ENCODE measurements around the gene SMARCD1.
A peak's percentile ranks its signal among the peaks of the same experiment; 100 is the strongest.

DNA sequence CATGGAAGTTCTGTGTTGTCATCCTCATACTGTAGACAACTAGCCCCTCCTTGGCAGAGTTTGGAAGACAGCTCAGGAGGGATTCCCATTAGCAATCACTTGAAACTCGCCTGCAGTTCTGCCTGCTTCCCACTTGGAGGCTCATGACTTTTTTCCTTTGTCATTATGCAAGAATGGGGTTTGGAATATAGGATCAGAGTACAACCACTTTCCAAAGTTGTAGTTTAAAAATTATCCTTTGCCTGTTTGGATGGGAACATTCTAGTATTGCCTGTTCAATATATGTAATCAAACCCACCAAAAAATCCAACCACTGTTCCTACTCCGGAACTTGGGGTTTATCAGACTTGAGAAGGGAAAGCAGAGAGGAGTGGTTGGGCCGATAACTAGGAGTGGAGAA, 16.5 kb downstream of the SMARCD1 start:
- TF ChIP-seq, protein P1, sequence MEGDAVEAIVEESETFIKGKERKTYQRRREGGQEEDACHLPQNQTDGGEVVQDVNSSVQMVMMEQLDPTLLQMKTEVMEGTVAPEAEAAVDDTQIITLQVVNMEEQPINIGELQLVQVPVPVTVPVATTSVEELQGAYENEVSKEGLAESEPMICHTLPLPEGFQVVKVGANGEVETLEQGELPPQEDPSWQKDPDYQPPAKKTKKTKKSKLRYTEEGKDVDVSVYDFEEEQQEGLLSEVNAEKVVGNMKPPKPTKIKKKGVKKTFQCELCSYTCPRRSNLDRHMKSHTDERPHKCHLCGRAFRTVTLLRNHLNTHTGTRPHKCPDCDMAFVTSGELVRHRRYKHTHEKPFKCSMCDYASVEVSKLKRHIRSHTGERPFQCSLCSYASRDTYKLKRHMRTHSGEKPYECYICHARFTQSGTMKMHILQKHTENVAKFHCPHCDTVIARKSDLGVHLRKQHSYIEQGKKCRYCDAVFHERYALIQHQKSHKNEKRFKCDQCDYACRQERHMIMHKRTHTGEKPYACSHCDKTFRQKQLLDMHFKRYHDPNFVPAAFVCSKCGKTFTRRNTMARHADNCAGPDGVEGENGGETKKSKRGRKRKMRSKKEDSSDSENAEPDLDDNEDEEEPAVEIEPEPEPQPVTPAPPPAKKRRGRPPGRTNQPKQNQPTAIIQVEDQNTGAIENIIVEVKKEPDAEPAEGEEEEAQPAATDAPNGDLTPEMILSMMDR (IDR thresholded peaks at IDR 0.05; ENCODE audit: poor library complexity), result peak; percentile 50
- no peak for TF ChIP-seq EZH2phosphoT487 (IDR thresholded peaks at IDR 0.05; ENCODE audit: low read depth, severe bottlenecking, unreplicated experiment)
